GM23338 (cell line): ENCODE results near the gene LLGL2. TPM values are rescaled to one million over a fixed set of nuclear protein-coding genes. Genes with fewer than 3 reads are reported as not detected.

ENCODE experiments used
- ATAC-seq: fragments of 200-7000 bp; cut with Tn5 transposase; 3 replicates; pipeline ENCODE4 v1.9.1; 2020
- DNase-seq: peaks from one replicate; pipeline ENCODE4 v3.0.0-alpha.2; 2015; ENCODE audit warnings: low spot score
- H2AFZ ChIP-seq: fragments of 200-600 bp; sonication (generic); 2 replicates; pipeline ENCODE4 v1.8.0; 2016; ENCODE audit warnings: antibody characterized with exemption, mild to moderate bottlenecking, moderate library complexity
- H3F3A ChIP-seq: fragments of 200-600 bp; sonication (generic); replicated peaks from 2 replicates; pipeline ENCODE4 v1.8.0; 2017; ENCODE audit warnings: antibody characterized with exemption, mixed run types, low read depth
- H3K27ac ChIP-seq: fragments of 200-600 bp; sonication (generic); 2 replicates; pipeline ENCODE4 v1.6.1; 2016; ENCODE audit warnings: low read depth
- H3K27me3 ChIP-seq: fragments of 200-600 bp; sonication (generic); 2 replicates; pipeline ENCODE4 v1.8.0; 2016; ENCODE audit warnings: mild to moderate bottlenecking, mixed run types, moderate library complexity; ENCODE audit not compliant: insufficient read depth
- H3K36me3 ChIP-seq: fragments of 200-600 bp; sonication (generic); 2 replicates; pipeline ENCODE4 v1.8.0; 2016; ENCODE audit warnings: mild to moderate bottlenecking; ENCODE audit not compliant: insufficient read depth
- H3K4me1 ChIP-seq: fragments of 200-600 bp; sonication (generic); 2 replicates; pipeline ENCODE4 v1.8.0; 2016; ENCODE audit warnings: mild to moderate bottlenecking, moderate library complexity; ENCODE audit not compliant: insufficient read depth
- H3K4me2 ChIP-seq: fragments of 200-600 bp; sonication (generic); 2 replicates; pipeline ENCODE4 v1.7.1; 2017; ENCODE audit warnings: mixed run types
- H3K4me3 ChIP-seq: fragments of 200-600 bp; sonication (generic); 2 replicates; pipeline ENCODE4 v1.6.1; 2016; ENCODE audit warnings: mixed run types
- H3K79me2 ChIP-seq: fragments of 200-600 bp; sonication (generic); replicated peaks from 2 replicates; pipeline ENCODE4 v1.8.0; 2017; ENCODE audit warnings: mild to moderate bottlenecking; ENCODE audit not compliant: insufficient read depth
- H3K9me2 ChIP-seq: fragments of 200-600 bp; sonication (generic); 2 replicates; pipeline ENCODE4 v1.8.0; 2017; ENCODE audit not compliant: insufficient read depth
- H4K20me1 ChIP-seq: fragments of 200-600 bp; sonication (generic); replicated peaks from 2 replicates; pipeline ENCODE4 v1.8.0; 2017; ENCODE audit warnings: mild to moderate bottlenecking; ENCODE audit not compliant: insufficient read depth
- H3K27ac Mint-ChIP-seq: 2 replicates; pipeline ENCODE4 v1.8.0; 2020; ENCODE audit warnings: inconsistent platforms, mild to moderate bottlenecking, moderate library complexity, mixed read lengths
- H3K27me3 Mint-ChIP-seq: 3 replicates; pipeline ENCODE4 v1.8.0; 2022; ENCODE audit warnings: low read depth, mild to moderate bottlenecking, moderate library complexity, mixed read lengths, inconsistent platforms; ENCODE audit not compliant: insufficient read depth, poor library complexity
- H3K36me3 Mint-ChIP-seq: 3 replicates; pipeline ENCODE4 v1.8.0; 2021; ENCODE audit warnings: low read depth, mild to moderate bottlenecking, inconsistent platforms, moderate library complexity, mixed read lengths
- H3K4me1 Mint-ChIP-seq: 3 replicates; pipeline ENCODE4 v1.8.0; 2020; ENCODE audit warnings: mild to moderate bottlenecking, inconsistent platforms, mixed read lengths
- H3K4me3 Mint-ChIP-seq: 3 replicates; pipeline ENCODE4 v1.8.0; 2021; ENCODE audit warnings: moderate library complexity, mild to moderate bottlenecking, inconsistent platforms, mixed read lengths
- H3K9me3 Mint-ChIP-seq: 3 replicates; pipeline ENCODE4 v1.8.0; 2020; ENCODE audit warnings: moderate library complexity, mild to moderate bottlenecking, inconsistent platforms, mixed read lengths
- CREB1 ChIP-seq: fragments of 250-450 bp; sonication (Bioruptor Pico); IDR thresholded peaks from 2 replicates; pipeline ENCODE4 v1.5.0; 2020; ENCODE audit warnings: low read depth, mild to moderate bottlenecking, moderate library complexity
- CTCF ChIP-seq, 2 experiments: fragments of 200-600 bp in 1 of 2; sonication (generic) in 1 of 2; conservative IDR thresholded peaks; 2 replicates each; pipeline versions ENCODE4 v1.5.1 to v1.6.1; 2016 to 2017; ENCODE audit warnings: antibody characterized with exemption in 2 of 2, low read depth in 2 of 2, mild to moderate bottlenecking in 2 of 2, moderate library complexity in 1 of 2
- ETS1 ChIP-seq: IDR thresholded peaks from 2 replicates; pipeline ENCODE4 v1.6.1; 2016; ENCODE audit warnings: antibody characterized with exemption
- EZH2 ChIP-seq: fragments of 200-600 bp; sonication (generic); IDR thresholded peaks from one replicate; pipeline ENCODE4 v1.8.0; 2017; ENCODE audit warnings: antibody characterized with exemption, mild to moderate bottlenecking, low read depth; ENCODE audit not compliant: unreplicated experiment
- EZH2phosphoT487 ChIP-seq: fragments of 200-600 bp; sonication (generic); IDR thresholded peaks from one replicate; pipeline ENCODE4 v1.8.1; 2018; ENCODE audit warnings: antibody characterized with exemption; ENCODE audit not compliant: unreplicated experiment
- JUNB ChIP-seq: IDR thresholded peaks from one replicate; pipeline ENCODE4 v1.6.1; 2016; ENCODE audit warnings: antibody characterized with exemption; ENCODE audit not compliant: unreplicated experiment
- NANOG ChIP-seq: IDR thresholded peaks from 2 replicates; pipeline ENCODE4 v1.6.1; 2016; ENCODE audit warnings: antibody characterized with exemption, borderline replicate concordance
- POLR2AphosphoS5 ChIP-seq: IDR thresholded peaks from 2 replicates; pipeline ENCODE4 v1.6.1; 2016; ENCODE audit warnings: antibody characterized with exemption, low read depth
- REST ChIP-seq: IDR thresholded peaks from one replicate; pipeline ENCODE4 v1.6.1; 2018; ENCODE audit warnings: antibody characterized with exemption; ENCODE audit not compliant: unreplicated experiment
- STAT1 ChIP-seq: IDR thresholded peaks from one replicate; pipeline ENCODE4 v1.6.1; 2016; ENCODE audit warnings: antibody characterized with exemption; ENCODE audit not compliant: unreplicated experiment
- ZNF114 ChIP-seq: fragments of 250-450 bp; sonication (Bioruptor Pico); IDR thresholded peaks from 2 replicates; pipeline ENCODE4 v1.5.0; 2020; ENCODE audit warnings: mild to moderate bottlenecking, moderate library complexity
- ZNF331 ChIP-seq: fragments of 250-450 bp; sonication (Bioruptor Pico); IDR thresholded peaks from 2 replicates; pipeline ENCODE4 v1.5.0; 2020; ENCODE audit warnings: low read depth, mild to moderate bottlenecking, moderate library complexity
- ZNF462 ChIP-seq: fragments of 250-450 bp; sonication (Bioruptor Pico); IDR thresholded peaks from 2 replicates; pipeline ENCODE4 v1.5.0; 2020; ENCODE audit warnings: mild to moderate bottlenecking, moderate library complexity
- polyA plus RNA-seq: library from polyadenylated mRNA; unstranded; fragments of >200 nt; fragmentation: Nextera tagmentation; extraction: Ambion mirVana; gene quantifications from 2 replicates; pipeline ENCODE4 v1.2.1, GENCODE V29; 2016
- total RNA-seq: library from RNA; depleted of rRNA; stranded (reverse); fragments of >200 nt; shearing (Covaris generic); gene quantifications from 2 replicates; pipeline ENCODE4 v1.2.3, GENCODE V29; 2014

Gene LLGL2
- total and polyA plus RNA-seq, 2 experiments from 2014 or later: 62.5 to 78.5 TPM

- Histone ChIP-seq H2AFZ (no peak overlapping the region), H3K36me3 (0 out of 2 replicates have a peak, but pooled peaks cover 6% of the 10 kb centered on the region), H3K4me2 (peak overlapping the region; percentile 100; the same call in 1 of the 2 replicates), H3K4me3 (no peak overlapping the region), H3K27me3 (no peaks in the 10 kb centered on the region), H3K9me2 (no peaks in the 10 kb centered on the region), H3K27ac (no peak overlapping the region), H4K20me1 (peaks cover 11% of the 10 kb centered on the region), H3F3A (no peaks in the 10 kb centered on the region), H3K4me1 (peaks cover 7% of the 10 kb centered on the region; the same call in 1 of the 2 replicates), H3K79me2 (peaks cover 35% of the 10 kb centered on the region)
- peaks cover 16% of the 10 kb centered on the region for H3K27me3 Mint-ChIP-seq
- ATAC-seq (no peak), DNase-seq (no peak)
- H3K4me1 Mint-ChIP-seq: peaks cover 20% of the 10 kb centered on the region
- H3K27ac Mint-ChIP-seq: no peak overlapping the region
- H3K9me3 Mint-ChIP-seq: no peaks in the 10 kb centered on the region; the same call in 2 of the 3 replicates
- TF ChIP-seq EZH2 (no peak), CTCF (conservative IDR thresholded peaks at IDR 0.05; ENCODE audit: low read depth in 2 of 2) (no peak), ZNF331 (CRISPR knock-in tag) (no peak), POLR2AphosphoS5 (no peak), STAT1 (no peak), JUNB (no peak), ETS1 (no peak), ZNF462 (CRISPR knock-in tag) (no peak), REST (no peak), EZH2phosphoT487 (no peak), CREB1 (CRISPR knock-in tag) (no peak), NANOG (no peak), ZNF114 (no peak)
- peak overlapping the region; percentile 78; the same call in 2 of the 3 replicates for H3K4me3 Mint-ChIP-seq
- H3K36me3 Mint-ChIP-seq: peaks cover 13% of the 10 kb centered on the region
Measured at GRCh38 chr17:75512926-75513640, 12.4 kb upstream of the LLGL2 start.
